NCI-H748 (cell line): ENCODE results near the gene TIMM44.
"Not testable (repeated sequence)": the region's sequence is repeated elsewhere in the genome, so short reads cannot be mapped to it uniquely, and the experiment has no call there.

Experiments
- DNase-seq: peaks from one replicate; lab custom pipeline; 2025; ENCODE audit not compliant: unreplicated experiment; lab: John Stamatoyannopoulos, UW

Gene TIMM44

DNA sequence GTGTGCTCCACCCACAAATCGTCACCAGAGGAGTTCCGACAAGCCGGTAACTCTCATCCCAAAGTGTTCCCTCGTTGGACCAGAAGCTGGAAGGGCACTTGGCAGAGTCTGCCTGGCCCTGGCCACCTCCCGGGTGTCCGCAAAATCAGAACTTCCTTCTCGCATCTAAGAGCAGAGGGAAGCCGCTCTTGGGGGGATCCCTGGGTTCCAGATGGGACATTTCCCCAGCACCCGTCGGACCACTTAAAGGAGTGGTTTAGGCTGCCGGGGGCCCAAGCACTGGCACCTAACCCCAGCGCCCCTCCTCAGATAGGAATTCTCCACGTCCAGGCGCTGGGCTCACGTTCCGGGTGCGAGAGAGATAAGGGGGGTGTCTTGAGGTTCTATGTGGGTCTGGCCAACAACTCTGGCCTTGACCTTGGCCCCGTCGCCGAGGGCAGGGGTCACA, 40.6 kb downstream of the TIMM44 start:
- no peak for DNase-seq

DNA sequence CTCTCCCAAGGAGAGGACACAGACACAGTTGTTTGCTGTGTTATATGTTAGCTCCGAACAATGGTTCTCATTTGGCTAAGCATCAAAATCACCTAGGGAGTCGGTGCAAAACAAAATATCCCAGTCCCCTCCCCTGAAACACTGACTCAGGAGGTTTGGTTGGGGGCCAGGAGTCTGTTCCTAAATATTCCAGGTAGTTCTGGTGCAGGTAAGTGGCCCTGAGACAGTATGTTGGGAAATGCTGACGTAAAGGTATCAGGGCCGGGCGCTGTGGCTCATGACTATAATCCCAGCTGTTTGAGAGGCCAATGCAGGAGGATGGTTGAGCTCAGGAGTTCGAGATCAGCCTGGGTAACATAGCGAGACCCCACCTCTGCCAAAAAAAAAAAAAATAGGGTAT, 42.1 kb downstream of the TIMM44 start:
- DNase-seq: no peak

DNA sequence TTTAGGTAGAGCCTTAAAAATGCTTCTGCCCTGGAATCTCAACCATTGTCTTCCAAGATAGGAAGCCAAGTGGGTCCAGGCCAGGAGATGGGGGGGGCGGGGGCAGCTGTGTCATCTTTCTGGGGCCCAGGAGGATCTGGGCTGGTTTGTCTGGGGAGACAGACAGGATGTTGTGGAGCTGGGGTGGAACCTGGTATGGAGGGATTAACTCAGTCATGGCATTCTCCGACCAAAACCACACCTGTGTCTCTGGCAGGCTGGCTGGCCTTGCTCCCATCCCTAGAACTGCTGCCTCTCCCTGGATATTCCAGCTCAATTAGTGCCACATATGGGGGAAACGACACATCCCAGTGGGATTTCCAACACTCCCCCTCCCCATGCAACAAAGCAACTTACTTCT, 42.5 kb downstream of the TIMM44 start:
- DNase-seq: no peak

DNA sequence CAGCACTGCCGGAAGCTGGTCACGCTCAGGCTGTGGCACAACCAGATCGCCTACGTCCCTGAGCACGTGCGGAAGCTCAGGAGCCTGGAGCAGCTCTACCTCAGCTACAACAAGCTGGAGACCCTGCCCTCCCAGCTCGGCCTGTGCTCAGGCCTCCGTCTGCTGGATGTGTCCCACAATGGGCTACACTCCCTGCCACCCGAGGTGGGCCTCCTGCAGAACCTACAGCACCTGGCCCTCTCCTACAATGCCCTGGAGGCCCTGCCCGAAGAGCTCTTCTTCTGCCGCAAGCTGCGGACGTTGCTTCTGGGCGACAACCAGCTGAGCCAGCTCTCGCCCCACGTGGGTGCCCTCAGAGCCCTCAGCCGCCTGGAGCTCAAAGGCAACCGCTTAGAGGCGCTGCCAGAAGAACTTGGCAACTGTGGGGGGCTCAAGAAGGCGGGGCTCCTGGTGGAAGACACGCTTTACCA, 43.0 kb downstream of the TIMM44 start:
- no peak for DNase-seq

DNA sequence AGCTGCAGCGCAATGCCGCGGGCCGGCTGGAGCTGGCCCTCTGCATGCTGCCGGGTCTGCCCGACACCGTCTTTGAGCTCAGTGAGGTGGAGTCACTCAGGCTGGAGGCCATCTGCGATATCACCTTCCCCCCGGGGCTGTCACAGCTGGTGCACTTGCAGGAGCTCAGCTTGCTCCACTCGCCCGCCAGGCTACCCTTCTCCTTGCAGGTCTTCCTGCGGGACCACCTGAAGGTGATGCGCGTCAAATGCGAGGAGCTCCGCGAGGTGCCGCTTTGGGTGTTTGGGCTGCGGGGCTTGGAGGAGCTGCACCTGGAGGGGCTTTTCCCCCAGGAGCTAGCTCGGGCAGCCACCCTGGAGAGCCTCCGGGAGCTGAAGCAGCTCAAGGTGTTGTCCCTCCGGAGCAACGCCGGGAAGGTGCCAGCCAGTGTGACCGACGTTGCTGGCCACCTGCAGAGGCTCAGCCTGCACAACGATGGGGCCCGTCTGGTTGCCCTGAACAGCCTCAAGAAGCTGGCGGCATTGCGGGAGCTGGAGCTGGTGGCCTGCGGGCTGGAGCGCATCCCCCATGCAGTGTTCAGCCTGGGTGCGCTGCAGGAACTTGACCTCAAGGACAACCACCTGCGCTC, 43.6 kb downstream of the TIMM44 start:
- no peak for DNase-seq

DNA sequence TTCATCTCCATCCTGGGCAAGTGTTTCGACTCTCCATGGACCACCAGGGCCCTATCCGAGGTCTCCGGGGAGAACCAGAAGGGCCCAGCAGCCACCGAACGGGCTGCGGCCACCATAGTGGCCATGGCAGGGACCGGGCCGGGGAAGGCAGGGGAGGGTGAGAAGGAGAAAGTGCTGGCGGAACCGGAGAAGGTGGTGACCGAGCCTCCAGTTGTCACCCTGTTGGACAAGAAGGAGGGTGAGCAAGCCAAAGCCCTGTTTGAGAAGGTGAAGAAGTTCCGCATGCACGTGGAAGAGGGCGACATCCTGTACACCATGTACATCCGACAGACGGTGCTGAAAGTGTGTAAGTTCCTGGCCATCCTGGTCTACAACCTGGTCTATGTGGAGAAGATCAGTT, 44.5 kb downstream of the TIMM44 start:
- no peak for DNase-seq

DNA sequence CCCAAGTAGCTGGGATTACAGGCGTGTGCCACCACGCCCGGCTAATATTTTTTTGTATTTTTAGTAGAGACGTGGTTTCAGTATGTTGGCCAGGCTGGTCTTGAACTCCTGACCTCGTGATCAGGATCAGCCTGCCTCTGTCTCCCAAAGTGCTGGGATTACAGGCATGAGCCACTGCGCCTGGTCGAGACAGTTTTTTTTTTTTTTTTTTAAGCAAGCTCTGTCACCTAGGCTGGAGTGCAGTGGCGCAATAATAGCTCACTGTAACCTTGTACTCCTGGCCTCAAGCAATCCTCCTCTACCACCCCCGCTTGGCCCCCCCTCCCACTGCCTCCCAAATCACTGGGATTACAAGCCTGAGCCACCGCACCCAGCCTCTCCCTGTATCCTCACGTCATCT, 46.2 kb downstream of the TIMM44 start:
- DNase-seq: no peak

DNA sequence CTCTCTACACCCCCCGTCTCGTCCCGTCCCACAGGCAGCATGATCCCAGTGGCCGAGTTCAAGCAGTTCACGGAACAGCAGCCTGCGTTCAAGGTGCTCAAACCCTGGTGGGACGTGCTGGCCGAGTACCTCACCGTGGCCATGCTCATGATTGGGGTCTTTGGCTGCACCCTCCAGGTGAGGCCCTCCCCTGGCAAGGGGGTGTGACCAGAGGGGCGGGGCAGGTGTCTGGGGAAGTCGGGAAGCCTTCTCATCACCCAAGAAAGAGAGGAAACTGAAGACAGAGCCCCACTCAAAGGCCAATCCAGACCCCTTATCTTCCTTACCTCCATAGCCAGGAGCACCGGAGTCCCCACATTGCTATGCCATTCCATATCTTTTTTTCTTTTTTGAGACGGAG, 47.9 kb downstream of the TIMM44 start:
- no peak for DNase-seq

DNA sequence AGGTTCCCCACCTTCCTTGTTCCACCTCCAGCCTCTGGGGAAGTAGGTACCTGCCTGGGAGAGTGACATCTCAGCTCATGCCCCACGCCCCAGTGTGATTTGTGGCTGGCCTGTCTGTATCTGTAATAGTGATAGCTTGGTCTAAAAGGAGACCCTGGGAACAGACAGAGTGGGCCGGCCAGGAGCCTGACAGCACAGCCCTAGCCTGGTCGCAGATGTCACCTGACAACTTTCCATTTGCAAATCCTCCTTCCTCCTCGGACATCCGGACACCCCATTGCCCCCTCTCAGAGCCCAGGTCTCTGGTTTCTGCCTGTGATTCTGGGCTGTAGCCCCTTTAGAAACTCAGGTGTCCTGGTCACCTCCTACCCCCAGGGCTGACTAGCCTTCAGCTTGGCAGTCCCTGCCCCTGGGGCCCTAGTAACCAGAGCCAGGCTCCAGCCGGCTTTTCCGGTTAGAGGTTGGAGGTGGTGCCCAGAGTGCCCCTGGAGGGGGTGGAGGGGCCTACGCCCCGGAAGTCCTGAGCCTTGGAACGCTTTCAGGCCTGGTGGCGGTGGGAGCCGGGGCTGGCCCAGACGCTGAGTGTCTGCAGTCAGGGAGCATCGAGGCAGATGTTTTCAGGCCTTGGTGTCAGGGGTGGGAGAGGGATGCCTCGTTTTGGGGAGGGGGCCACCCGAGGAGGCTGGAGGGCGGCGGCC, 48.7 kb downstream of the TIMM44 start:
- no peak for DNase-seq

DNA sequence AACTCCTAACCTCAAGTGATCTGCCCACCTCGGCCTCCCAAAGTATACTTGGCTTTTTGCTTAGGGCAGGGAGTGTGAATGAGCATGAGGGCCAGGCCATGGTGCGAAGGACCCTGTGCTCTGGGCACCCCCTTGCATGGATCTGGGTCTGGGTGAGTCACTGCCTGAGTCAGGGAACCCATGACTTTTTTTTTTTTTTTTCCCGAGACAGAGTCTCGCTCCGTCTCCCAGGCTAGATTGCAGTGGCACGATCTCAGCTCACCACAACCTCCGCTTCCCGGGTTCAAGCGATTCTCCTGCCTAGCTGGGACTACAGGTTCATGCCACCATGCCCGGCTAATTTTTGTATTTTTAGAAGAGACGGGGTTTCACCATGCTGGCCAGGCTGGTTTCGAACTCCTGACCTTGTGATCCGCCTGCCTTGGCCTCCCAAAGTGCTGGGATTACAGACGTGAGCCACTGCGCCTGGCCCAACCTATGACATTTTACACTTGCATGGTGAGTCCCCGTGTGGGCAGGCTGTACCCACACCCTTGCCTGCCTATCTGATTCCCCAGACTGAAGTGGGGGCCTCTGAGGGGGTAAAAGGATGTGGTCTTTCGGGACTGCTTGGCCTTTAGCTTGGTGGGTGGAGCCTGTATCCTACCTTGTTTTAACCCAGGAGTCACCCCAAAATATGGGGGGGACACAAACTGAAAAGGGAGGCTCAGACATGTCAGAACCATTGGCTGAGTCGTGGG, 49.9 kb downstream of the TIMM44 start:
- DNase-seq: not testable (repeated sequence)

DNA sequence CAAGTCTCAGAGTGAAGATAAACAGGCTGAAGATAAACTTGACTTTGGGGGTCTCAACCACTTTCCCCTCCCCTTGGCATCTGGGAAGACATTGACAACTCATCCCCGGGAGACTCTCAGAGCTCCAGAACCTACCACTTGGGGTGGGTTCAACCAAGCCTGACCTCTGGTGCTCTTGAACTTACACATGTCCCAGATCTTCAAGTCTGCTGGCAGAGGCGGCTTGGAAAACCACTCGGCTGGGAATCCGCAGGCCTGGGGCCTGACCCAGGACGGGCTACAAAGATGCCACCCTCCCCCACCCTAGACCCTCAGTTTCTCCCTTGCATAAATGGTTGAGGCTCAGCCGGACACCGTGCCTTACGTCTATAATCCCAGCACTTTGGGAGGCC, 54.6 kb downstream of the TIMM44 start:
- no peak for DNase-seq

DNA sequence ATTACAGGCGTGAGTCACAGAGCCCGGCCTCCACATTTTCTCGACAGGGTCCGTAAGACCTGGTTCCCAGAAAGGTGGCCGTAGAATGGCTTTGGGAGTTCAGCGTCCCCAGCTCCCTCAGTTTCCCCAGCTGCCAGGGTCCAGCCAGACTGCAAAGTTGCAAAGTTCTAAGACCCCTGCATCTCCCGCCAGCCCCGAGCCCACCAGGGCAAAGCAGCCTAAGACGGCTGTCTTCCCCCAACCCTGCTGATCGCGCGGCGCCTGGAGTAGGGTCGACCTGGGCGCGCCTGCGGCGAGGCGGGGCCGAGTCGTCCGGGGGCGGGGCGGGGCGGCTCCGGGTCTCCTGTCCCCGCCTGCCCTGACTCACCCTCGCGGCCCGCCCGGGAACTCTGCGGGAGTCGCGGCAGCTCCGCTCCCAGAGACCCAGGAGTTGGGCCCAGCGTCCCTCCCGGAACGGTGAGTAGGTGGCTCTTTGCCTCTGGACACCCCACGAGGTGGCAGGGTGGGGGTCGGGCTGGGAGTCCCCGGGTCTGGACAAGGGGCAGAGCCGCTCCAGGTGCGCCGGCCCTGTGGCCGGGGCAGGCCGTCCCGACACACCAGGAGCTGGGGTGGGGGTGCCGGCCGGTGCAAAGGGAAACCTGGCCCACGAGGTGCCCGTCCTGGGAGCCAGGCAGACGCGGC, 55.2 kb downstream of the TIMM44 start, which contains the start of gene LRRC8E:
Gene LRRC8E (plus strand): TSS at position 366 of the 681 bp plus-strand sequence. CDS start 7,094 bp downstream, outside the sequence.
- DNase-seq: peak; percentile 36

DNA sequence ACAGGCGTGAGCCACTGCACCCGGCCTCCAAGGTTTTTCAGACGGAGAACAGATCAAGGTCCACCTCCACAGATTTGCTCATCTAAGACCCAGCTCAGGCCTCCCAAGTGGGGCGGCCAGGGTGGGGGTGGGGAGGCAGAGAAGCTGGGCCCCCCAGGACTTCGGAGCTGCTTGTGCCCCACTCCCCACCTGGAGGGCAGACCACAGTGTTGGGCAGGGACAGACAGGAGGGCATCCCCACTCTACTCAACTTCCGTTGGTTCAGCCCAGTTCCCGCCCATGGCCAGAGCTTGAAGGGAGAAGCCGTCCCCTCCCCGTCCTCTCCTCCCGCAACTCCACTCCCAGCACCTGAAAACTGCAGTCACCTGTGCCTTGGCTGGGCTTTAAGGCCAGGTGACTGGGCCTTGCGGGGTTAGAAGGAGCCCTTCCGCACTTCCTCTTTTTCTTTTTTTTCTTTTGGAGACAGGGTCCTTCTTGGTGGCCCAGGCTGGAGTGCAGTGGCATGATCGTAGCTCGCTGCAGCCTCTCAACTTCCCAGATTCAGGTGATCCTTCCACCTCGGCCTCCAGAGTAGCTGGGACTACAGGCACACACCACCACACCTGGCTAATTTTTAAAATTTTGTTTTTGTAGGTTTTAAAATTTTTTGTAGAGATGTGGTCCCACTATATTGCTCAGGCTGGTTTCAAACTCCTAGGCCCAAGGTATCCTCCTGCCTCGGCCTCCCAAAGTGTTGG, 55.9 kb downstream of the TIMM44 start:
- no peak for DNase-seq

DNA sequence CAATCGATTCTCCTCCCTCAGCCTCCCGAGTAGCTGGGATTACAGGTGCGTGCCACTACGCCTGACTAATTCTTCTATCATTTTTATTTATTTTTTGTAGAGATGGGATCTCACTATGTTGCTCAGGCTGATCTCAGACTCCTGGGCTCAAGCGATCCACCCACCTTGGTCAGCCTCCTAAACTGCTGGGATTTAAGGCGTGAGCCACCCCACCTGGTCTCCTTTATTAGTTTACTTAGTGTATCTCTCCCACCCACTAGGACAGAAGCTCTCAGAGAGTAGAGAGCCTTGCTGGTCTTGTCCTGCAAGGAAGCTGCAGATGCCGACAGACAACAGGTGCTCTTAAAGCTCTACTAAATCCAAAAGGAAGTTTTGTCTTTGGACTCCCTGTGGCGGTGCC, 57.6 kb downstream of the TIMM44 start:
- DNase-seq: no peak

DNA sequence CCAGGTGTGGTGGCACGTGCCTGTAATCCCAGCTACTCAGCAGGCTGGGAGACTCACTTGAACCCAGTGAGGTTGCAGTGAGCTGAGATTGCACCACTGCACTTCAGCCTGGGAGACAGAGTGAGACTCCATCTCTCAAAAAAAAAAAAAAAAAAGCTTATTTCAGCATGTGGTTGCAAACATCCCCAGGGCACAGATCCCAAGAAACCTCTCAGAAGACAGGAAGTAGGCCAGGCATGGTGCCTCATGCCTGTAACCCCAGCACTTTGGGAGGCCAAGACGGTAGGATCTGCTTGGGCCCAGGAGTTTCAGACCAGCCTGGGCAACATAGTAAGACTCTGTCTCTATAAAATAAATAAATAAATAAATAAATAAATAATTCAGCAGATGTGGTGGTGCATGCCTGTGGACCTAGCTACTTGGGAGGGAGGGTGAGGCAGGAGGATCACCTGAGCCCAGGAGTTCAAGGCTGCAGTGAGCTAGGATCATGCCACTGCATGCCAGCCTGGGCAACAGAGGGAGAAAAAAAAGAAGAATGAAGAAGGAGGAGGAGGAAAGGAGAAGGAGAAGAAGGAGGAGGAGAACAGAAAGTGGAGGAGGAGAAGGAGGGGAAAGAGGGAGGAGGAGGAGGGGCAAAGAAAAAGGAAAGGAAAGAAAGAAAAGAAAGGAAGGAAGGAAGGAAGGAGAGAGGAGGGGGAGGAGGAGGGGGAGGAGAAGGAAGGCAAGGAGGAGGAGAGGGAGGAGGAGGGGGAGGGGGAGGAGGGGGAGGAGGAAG, 59.5 kb downstream of the TIMM44 start:
- no peak for DNase-seq

DNA sequence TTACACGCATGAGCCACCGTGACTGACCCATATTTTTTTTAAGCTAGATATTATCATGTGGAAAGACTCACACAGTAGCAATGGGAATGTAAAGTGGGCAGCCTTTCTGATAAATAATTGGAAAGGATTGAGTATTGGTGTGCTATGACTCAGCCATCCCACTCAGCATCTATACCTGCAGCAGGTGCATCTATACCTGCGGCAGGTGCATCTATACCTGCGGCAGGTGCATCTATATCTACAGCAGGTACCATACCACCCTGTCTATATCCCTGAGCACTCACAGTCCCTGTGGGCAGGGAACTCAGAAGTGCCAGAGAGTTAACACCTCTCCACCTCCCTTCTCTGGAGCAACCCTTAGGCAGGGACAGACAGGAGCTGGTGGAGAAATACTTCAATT, 60.4 kb downstream of the TIMM44 start:
- DNase-seq: peak; percentile 37

DNA sequence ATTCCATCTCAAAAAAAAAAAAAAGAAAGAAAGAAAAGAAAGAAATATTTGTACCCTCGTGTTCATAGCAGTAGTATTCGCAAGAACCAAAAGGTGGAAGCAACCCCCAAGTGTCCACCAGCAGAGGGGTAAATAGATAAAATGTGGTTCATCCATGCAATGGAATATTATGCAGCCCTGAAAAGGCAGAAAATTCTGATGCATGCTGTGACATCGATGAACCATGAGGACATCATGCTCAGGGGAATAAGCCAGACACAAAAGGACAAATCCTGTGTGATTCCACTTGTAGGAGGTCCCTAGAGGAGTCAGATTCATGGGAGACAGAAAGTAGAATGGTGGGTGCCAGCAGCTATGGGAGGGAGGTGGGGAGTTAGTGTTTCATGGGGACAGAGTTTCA, 61.6 kb downstream of the TIMM44 start:
- DNase-seq: no peak

DNA sequence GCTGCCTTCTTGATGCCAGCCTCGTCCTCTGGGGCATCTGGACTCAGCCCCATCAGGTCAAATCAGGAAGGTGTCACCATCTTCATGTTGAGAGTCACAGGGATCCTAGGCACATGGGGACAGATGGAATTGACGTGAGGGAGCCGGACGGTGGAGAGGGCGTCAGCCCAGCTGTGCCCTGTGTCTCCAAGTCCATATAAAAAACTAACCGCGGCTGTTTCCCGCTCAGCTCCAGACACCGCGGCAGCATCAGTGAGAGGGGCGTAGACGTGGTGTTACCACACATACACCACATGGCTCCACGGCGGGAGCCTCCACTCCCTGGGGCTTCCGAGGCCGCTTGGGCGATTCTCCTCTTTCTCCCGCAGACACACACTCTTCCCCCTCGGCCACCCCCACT, 63.6 kb downstream of the TIMM44 start:
- DNase-seq: no peak

DNA sequence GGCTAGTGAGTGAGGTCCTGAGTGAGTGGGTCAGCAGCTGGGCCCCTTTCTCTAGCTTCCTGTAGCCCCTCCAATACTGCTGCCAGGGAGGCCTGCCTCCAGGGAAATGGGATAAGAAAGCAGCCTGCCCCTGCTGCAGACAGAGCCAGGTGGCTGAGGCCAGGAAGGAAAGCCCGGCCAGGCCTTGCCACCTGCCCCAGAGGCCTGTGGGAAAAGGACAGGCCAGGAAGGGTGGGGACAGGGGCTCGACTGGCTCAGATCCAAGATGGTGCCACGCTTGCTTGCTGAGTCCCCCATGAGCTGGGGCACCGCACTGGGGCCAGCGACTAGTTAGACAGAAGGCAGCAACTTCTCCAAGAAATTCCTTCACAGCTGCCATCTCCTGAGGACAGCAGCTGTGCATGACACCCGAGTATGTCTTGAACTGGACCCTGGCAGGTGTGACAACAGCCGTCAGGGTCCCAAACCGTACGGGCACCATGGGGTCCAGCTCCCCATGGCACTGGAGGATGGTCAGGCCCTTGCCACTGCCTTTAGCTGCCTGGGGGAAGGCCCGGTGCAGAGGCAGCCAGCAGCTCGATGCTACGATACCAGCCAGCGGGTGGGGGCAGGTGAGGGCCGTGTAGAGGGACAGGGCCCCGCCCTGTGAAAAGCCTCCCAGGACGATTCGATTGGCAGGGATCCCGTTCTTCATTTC, 64.2 kb downstream of the TIMM44 start:
- no peak for DNase-seq
